ENCODE results near the gene ST8SIA4. TPM values are rescaled to one million over a fixed set of nuclear protein-coding genes. Genes with fewer than 3 reads are reported as not detected.

ST8SIA4 gene
- total RNA-seq, 2 experiments from 2014 or later: 17.8 to 19.5 TPM

GRCh38 chr5:100803397-100803796 lies 99.7 kb downstream of the ST8SIA4 start:
- Mint-ChIP-seq H3K4me1 (ENCODE audit: low read depth) (no peaks in the 10 kb centered on the region), H3K36me3 (ENCODE audit: low read depth) (no peaks in the 10 kb centered on the region), H3K27me3 (no peaks in the 10 kb centered on the region), H3K27ac (no peak overlapping the region), H3K4me3 (no peak overlapping the region), H3K9me3 (peaks cover 5% of the 10 kb centered on the region)
- ChIA-PET CTCF (no interaction called here), POLR2A (no interaction called here)
- no peak overlapping the region for H3K4me3 ChIP-seq (ENCODE audit: low read length)
- no peaks in the 10 kb centered on the region for H3K9me3 ChIP-seq (ENCODE audit: control insufficient read depth in 1 of 2, insufficient read depth in 1 of 2, low read length in 2 of 2)
- TF ChIP-seq CTCF (IDR thresholded peaks at IDR 0.05): no peak
- H3K36me3 ChIP-seq (ENCODE audit: insufficient read depth, low read length): peaks cover 2% of the 10 kb centered on the region
- no peaks in the 10 kb centered on the region for H3K4me1 ChIP-seq (ENCODE audit: insufficient read depth, low read length)
- no peak for ATAC-seq (ENCODE audit: poor library complexity)
- no peaks in the 10 kb centered on the region for H3K27me3 ChIP-seq (ENCODE audit: control insufficient read depth in 1 of 2, insufficient read depth in 2 of 2, low read length in 2 of 2)
- intact Hi-C loops (cut with DNase I, micrococcal nuclease): no loop called here
- no peak for DNase-seq
- no peak overlapping the region for H3K27ac ChIP-seq (ENCODE audit: low read depth in 1 of 2, low read length in 2 of 2)

GRCh38 chr5:100802208-100802607 lies 100.9 kb downstream of the ST8SIA4 start:
- no peak overlapping the region for H3K4me3 Mint-ChIP-seq
- H3K27me3 ChIP-seq (ENCODE audit: control insufficient read depth in 1 of 2, insufficient read depth in 2 of 2, low read length in 2 of 2): no peaks in the 10 kb centered on the region
- ChIA-PET POLR2A (no interaction called here), CTCF (no interaction called here)
- no peaks in the 10 kb centered on the region for H3K36me3 Mint-ChIP-seq (ENCODE audit: low read depth)
- DNase-seq (no peak), ATAC-seq (ENCODE audit: poor library complexity) (no peak)
- no peaks in the 10 kb centered on the region for H3K4me1 Mint-ChIP-seq (ENCODE audit: low read depth)
- no peak overlapping the region for H3K27ac Mint-ChIP-seq
- no peak for TF ChIP-seq CTCF (IDR thresholded peaks at IDR 0.05)
- intact Hi-C loops (cut with DNase I, micrococcal nuclease): no loop called here
- H3K4me3 ChIP-seq (ENCODE audit: low read length): no peak overlapping the region
- H3K27ac ChIP-seq (ENCODE audit: low read depth in 1 of 2, low read length in 2 of 2): no peak overlapping the region
- peaks cover 2% of the 10 kb centered on the region for H3K36me3 ChIP-seq (ENCODE audit: insufficient read depth, low read length)
- no peaks in the 10 kb centered on the region for H3K4me1 ChIP-seq (ENCODE audit: insufficient read depth, low read length)
- H3K9me3 ChIP-seq (ENCODE audit: control insufficient read depth in 1 of 2, insufficient read depth in 1 of 2, low read length in 2 of 2): no peaks in the 10 kb centered on the region
- peaks cover 5% of the 10 kb centered on the region for H3K9me3 Mint-ChIP-seq
- H3K27me3 Mint-ChIP-seq: no peaks in the 10 kb centered on the region

- Histone ChIP-seq H3K27me3 (ENCODE audit: control insufficient read depth in 1 of 2, insufficient read depth in 2 of 2, low read length in 2 of 2) (no peaks in the 10 kb centered on the region), H3K4me3 (ENCODE audit: low read length) (no peak overlapping the region), H3K36me3 (ENCODE audit: insufficient read depth, low read length) (no peaks in the 10 kb centered on the region), H3K4me1 (ENCODE audit: insufficient read depth, low read length) (no peaks in the 10 kb centered on the region), H3K9me3 (ENCODE audit: control insufficient read depth in 1 of 2, insufficient read depth in 1 of 2, low read length in 2 of 2) (no peaks in the 10 kb centered on the region), H3K27ac (ENCODE audit: low read depth in 1 of 2, low read length in 2 of 2) (no peak overlapping the region)
- Mint-ChIP-seq H3K27me3 (no peaks in the 10 kb centered on the region), H3K4me3 (no peak overlapping the region), H3K4me1 (ENCODE audit: low read depth) (no peaks in the 10 kb centered on the region), H3K27ac (no peak overlapping the region), H3K36me3 (ENCODE audit: low read depth) (no peaks in the 10 kb centered on the region), H3K9me3 (peaks cover 5% of the 10 kb centered on the region)
- TF ChIP-seq CTCF (IDR thresholded peaks at IDR 0.05): no peak
- POLR2A ChIA-PET: no interaction called here
- CTCF ChIA-PET: no interaction called here
- DNase-seq (no peak), ATAC-seq (ENCODE audit: poor library complexity) (no peak)
- intact Hi-C loops (cut with DNase I, micrococcal nuclease): no loop called here
Observed at GRCh38 chr5:100800562-100800961, 102.5 kb downstream of the ST8SIA4 start.

Data from CD4-positive, alpha-beta T cell (primary cell).